ENCODE measurements around the gene MICA.

Gene MICA

GRCh38 chr6:31354864-31355582 lies 48.4 kb upstream of the MICA start:
- Histone ChIP-seq H3K27ac (ENCODE audit: extremely low read depth, low read depth, low read length) (no peak overlapping the region), H3K9me3 (ENCODE audit: control insufficient read depth, insufficient read depth, low read depth, low read length) (no peaks in the 10 kb centered on the region), H3K4me3 (ENCODE audit: low read depth, low read length) (no peak overlapping the region), H3K36me3 (ENCODE audit: control insufficient read depth in 2 of 2, insufficient read depth in 1 of 2, low read length in 2 of 2) (peaks cover 0 to 22% of the 10 kb centered on the region in 2 experiments; a peak in 1 of 3 replicates), H3K4me1 (ENCODE audit: control insufficient read depth, insufficient read depth, low read length) (no peaks in the 10 kb centered on the region)
- no peak for TF ChIP-seq ZNF155 (tag by site-specific recombination; IDR thresholded peaks at IDR 0.05)
- TF ChIP-seq HOXD13 (CRISPR knock-in tag; IDR thresholded peaks at IDR 0.05; ENCODE audit: borderline replicate concordance): no peak
- TF ChIP-seq WT1 (tag by site-specific recombination; IDR thresholded peaks at IDR 0.05): no peak
- TF ChIP-seq, protein P1, sequence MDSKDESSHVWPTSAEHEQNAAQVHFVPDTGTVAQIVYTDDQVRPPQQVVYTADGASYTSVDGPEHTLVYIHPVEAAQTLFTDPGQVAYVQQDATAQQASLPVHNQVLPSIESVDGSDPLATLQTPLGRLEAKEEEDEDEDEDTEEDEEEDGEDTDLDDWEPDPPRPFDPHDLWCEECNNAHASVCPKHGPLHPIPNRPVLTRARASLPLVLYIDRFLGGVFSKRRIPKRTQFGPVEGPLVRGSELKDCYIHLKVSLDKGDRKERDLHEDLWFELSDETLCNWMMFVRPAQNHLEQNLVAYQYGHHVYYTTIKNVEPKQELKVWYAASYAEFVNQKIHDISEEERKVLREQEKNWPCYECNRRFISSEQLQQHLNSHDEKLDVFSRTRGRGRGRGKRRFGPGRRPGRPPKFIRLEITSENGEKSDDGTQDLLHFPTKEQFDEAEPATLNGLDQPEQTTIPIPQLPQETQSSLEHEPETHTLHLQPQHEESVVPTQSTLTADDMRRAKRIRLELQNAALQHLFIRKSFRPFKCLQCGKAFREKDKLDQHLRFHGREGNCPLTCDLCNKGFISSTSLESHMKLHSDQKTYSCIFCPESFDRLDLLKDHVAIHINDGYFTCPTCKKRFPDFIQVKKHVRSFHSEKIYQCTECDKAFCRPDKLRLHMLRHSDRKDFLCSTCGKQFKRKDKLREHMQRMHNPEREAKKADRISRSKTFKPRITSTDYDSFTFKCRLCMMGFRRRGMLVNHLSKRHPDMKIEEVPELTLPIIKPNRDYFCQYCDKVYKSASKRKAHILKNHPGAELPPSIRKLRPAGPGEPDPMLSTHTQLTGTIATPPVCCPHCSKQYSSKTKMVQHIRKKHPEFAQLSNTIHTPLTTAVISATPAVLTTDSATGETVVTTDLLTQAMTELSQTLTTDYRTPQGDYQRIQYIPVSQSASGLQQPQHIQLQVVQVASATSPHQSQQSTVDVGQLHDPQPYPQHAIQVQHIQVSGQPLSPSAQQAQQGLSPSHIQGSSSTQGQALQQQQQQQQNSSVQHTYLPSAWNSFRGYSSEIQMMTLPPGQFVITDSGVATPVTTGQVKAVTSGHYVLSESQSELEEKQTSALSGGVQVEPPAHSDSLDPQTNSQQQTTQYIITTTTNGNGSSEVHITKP (tag by site-specific recombination; IDR thresholded peaks at IDR 0.05): no peak
- no peak for TF ChIP-seq BCL11B (tag by site-specific recombination; IDR thresholded peaks at IDR 0.05; ENCODE audit: low read depth)
- TF ChIP-seq ZNF544 (tag by site-specific recombination; IDR thresholded peaks at IDR 0.05): no peak
- CTCF ChIA-PET: interaction anchor here (2.6 kb wide), 1 partner anchor 11 kb away, joined by 17 read pairs; no protein-coding TSS in a partner anchor
- POLR2A ChIA-PET: interaction anchor here (0.8 kb wide), 1 partner anchor 25 kb away, joined by 3 read pairs; no protein-coding TSS in a partner anchor

GRCh38 chr6:31355583-31355948 lies 47.8 kb upstream of the MICA start:
- CTCF ChIA-PET: interaction anchor here (2.6 kb wide), 1 partner anchor 11 kb away, joined by 17 read pairs; no protein-coding TSS in a partner anchor
- H3K4me1 ChIP-seq (ENCODE audit: control insufficient read depth, insufficient read depth, low read length): no peaks in the 10 kb centered on the region
- TF ChIP-seq GFI1B (tag by site-specific recombination; IDR thresholded peaks at IDR 0.05) (no peak), ZBTB7A (tag by site-specific recombination; IDR thresholded peaks at IDR 0.05; ENCODE audit: low read depth) (no peak), OSR2 (tag by site-specific recombination; IDR thresholded peaks at IDR 0.05) (no peak), ZNF16 (tag by site-specific recombination; IDR thresholded peaks at IDR 0.05; ENCODE audit: low read depth) (no peak), ZNF561 (tag by site-specific recombination; IDR thresholded peaks at IDR 0.05; ENCODE audit: borderline replicate concordance) (no peak), ZNF701 (tag by site-specific recombination; IDR thresholded peaks at IDR 0.05) (no peak), KLF10 (tag by site-specific recombination; IDR thresholded peaks at IDR 0.05) (no peak), HOXC10 (CRISPR knock-in tag; IDR thresholded peaks at IDR 0.05) (no peak), IKZF3 (tag by site-specific recombination; IDR thresholded peaks at IDR 0.05) (no peak), ZNF768 (tag by site-specific recombination; IDR thresholded peaks at IDR 0.05) (no peak), ZNF121 (tag by site-specific recombination; IDR thresholded peaks at IDR 0.05) (no peak), ZNF19 (tag by site-specific recombination; IDR thresholded peaks at IDR 0.05; ENCODE audit: low read depth) (no peak), ZNF433 (tag by site-specific recombination; IDR thresholded peaks at IDR 0.05; ENCODE audit: low read depth) (no peak), OVOL3 (tag by site-specific recombination; IDR thresholded peaks at IDR 0.05) (no peak)
- TF ChIP-seq, protein P2, sequence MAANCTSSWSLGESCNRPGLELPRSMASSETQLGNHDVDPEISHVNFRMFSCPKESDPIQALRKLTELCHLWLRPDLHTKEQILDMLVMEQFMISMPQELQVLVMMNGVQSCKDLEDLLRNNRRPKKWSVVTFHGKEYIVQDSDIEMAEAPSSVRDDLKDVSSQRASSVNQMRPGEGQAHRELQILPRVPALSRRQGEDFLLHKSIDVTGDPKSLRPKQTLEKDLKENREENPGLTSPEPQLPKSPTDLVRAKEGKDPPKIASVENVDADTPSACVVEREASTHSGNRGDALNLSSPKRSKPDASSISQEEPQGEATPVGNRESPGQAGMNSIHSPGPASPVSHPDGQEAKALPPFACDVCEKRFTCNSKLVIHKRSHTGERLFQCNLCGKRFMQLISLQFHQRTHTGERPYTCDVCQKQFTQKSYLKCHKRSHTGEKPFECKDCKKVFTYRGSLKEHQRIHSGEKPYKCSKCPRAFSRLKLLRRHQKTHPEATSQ (tag by site-specific recombination; IDR thresholded peaks at IDR 0.05): no peak
- TF ChIP-seq, protein P3, sequence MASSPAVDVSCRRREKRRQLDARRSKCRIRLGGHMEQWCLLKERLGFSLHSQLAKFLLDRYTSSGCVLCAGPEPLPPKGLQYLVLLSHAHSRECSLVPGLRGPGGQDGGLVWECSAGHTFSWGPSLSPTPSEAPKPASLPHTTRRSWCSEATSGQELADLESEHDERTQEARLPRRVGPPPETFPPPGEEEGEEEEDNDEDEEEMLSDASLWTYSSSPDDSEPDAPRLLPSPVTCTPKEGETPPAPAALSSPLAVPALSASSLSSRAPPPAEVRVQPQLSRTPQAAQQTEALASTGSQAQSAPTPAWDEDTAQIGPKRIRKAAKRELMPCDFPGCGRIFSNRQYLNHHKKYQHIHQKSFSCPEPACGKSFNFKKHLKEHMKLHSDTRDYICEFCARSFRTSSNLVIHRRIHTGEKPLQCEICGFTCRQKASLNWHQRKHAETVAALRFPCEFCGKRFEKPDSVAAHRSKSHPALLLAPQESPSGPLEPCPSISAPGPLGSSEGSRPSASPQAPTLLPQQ (tag by site-specific recombination; IDR thresholded peaks at IDR 0.05): no peak
- TF ChIP-seq, protein P4, sequence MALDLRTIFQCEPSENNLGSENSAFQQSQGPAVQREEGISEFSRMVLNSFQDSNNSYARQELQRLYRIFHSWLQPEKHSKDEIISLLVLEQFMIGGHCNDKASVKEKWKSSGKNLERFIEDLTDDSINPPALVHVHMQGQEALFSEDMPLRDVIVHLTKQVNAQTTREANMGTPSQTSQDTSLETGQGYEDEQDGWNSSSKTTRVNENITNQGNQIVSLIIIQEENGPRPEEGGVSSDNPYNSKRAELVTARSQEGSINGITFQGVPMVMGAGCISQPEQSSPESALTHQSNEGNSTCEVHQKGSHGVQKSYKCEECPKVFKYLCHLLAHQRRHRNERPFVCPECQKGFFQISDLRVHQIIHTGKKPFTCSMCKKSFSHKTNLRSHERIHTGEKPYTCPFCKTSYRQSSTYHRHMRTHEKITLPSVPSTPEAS (tag by site-specific recombination; IDR thresholded peaks at IDR 0.05): no peak
- TF ChIP-seq, protein P5, sequence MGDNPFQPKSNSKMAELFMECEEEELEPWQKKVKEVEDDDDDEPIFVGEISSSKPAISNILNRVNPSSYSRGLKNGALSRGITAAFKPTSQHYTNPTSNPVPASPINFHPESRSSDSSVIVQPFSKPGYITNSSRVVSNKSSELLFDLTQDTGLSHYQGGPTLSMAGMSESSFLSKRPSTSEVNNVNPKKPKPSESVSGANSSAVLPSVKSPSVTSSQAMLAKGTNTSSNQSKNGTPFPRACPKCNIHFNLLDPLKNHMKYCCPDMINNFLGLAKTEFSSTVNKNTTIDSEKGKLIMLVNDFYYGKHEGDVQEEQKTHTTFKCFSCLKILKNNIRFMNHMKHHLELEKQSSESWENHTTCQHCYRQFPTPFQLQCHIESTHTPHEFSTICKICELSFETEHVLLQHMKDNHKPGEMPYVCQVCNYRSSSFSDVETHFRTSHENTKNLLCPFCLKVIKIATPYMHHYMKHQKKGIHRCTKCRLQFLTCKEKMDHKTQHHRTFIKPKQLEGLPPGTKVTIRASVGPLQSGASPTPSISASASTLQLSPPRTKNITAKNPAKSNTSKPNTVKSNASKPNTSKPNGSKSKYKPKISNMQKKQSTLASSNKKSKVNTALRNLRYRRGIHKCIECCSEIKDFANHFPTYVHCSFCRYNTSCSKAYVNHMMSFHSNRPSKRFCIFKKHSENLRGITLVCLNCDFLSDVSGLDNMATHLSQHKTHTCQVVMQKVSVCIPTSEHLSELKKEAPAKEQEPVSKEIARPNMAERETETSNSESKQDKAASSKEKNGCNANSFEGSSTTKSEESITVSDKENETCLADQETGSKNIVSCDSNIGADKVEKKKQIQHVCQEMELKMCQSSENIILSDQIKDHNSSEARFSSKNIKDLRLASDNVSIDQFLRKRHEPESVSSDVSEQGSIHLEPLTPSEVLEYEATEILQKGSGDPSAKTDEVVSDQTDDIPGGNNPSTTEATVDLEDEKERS (tag by site-specific recombination; IDR thresholded peaks at IDR 0.05): no peak

More at GRCh38 chr6:31355583-31355948, 47.8 kb upstream of the MICA start:
- POLR2A ChIA-PET: no interaction called here
- no peaks in the 10 kb centered on the region for H3K9me3 ChIP-seq (ENCODE audit: control insufficient read depth, insufficient read depth, low read depth, low read length)
- peaks cover 0 to 22% of the 10 kb centered on the region in 2 experiments; a peak in 1 of 3 replicates for H3K36me3 ChIP-seq (ENCODE audit: control insufficient read depth in 2 of 2, insufficient read depth in 1 of 2, low read length in 2 of 2)
- H3K4me3 ChIP-seq (ENCODE audit: low read depth, low read length): no peak overlapping the region
- no peak overlapping the region for H3K27ac ChIP-seq (ENCODE audit: extremely low read depth, low read depth, low read length)
